Measurements from ENCODE around the gene DPH6.

DPH6 gene

GRCh38 chr15:35323141-35323540 lies 222.8 kb downstream of the DPH6 start:
- no peak for DNase-seq

DNA sequence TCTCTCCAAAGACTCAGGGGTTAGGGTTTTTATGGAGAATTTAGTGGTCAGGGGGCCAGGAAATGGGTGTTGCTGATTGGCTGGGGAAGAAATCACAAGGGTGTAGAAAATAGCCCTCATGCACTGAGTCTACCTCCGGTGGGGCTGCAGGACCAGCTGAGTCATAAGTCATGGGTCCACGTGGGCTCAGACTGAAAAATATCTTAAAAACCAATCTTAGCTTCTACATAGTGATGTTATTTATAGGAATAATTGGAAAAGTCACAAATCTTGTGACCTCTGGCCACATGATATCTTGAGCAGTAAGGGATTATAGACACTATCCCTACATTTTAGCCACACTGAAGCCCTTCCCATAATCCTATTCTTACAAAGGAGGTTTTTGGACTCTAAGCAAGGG lies 224.0 kb downstream of the DPH6 start:
- no peak for DNase-seq

GRCh38 chr15:35320911-35321310 lies 225.1 kb downstream of the DPH6 start:
- no peak for DNase-seq
